NK-92 (cell line): ENCODE results near the gene SPTB.

ENCODE experiments used
- DNase-seq: peaks from one replicate; lab custom pipeline; 2025; ENCODE audit not compliant: unreplicated experiment; lab: John Stamatoyannopoulos, UW

The SPTB gene

DNA sequence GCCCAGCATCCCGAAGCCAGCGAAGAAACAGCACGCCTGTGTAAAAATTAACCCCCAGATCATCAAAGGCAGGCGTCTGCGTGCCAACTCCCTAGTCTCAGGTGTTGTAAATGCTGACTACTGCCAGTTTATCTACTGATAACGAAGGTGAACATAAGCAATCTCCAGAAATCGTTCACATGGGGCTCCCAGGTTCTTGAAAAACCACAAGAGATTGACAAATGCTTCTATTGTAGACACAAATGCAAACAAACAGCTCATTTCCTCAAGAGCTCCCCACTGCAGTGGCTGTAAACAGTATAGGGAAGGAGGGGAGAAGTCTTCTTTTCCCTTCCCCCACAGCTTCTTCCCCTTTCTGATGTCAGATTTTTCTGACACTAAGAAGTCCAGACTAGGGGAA lies 180.8 kb downstream of the SPTB start:
- DNase-seq, result no peak

DNA sequence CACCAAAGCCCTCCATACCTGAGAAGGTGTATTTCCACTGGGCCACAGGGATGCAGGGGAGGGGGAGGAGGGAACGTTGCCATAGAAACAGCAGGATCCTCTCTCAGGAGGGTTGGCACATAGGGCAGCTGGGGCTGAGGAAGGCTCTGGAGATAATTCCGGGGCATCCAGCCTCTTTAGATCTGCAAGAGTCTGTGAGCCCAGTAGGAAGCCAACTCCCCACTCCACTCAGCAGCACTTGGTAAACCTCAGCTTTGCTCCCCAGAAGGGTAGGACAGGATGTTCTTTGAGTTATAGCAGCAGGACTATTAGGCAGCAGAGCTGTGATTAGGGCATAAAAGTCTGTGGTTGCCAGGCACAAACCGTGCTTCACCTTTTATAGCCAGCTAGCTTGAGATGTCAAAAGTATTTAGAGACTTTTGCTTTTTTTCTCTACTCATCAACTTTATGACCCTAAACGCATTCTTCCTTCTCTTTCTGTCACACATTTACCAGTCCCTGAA lies 183.3 kb downstream of the SPTB start:
- DNase-seq, result no peak
